GM19395 (cell line): ENCODE data around the gene KCTD19.

Source experiments
- ATAC-seq: cut with Tn5 transposase; IDR thresholded peaks from one replicate; pipeline ENCODE4 v1.9.1; 2021; ENCODE audit warnings: mild to moderate bottlenecking, moderate library complexity; ENCODE audit not compliant: unreplicated experiment

KCTD19 gene

DNA sequence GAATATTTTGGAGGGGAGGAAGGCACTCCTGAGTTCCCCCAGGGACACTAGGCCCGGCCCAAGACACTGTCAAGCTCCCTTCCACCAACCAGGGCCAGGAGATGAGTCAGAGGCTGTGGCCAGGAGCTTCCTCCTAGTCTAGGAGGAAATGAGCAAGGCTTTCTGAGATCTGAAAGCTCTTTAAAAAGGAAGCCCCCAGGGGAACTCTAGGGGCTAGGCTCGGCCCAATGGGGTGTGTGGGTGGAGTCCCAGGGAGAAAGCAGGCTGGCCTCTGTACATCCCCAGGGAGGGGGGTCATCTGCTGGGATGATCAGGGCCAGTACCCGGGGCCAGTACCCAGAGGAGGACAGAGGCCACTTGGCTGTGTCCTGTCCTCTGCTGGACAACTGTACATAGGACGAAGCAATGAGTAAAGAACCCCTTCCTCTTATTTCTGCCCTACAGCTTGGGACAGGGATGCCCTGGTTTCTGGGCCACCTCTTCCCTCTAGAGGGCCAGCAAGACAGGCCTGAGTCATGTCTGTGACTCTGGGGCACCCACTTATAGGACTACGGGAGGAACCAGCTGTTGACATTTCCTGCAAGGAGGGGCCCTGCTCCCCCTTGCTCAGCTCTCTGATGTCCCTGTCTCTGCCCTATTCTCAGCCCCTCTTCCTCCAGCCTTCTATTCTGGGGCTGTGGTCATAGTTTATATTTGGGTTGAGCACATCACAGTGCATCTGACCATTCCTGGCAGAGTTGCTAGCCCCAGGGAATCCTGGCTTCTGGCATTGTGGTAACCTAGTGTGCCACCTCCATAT is 82.0 kb downstream of the KCTD19 start:
- peak; percentile 60 for ATAC-seq

DNA sequence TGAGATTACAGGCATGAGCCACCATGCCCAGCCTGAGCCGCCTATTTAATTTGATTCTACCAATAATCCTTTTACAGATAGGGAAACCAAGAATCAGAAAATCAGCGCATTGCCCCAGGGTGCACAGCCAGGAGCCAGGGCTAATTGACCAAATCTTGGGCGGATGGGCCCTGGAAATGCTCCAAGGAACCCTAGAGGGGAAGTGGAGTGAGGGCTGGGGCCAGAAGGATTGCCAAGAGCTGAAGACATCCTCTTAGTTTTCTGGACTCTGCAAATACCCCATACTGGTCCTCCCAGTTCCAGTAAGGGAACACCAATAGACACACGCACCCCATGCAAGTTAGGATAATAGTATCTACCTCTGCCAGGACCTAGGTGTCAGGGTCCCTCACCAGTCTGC is 83.1 kb downstream of the KCTD19 start:
- no peak for ATAC-seq

DNA sequence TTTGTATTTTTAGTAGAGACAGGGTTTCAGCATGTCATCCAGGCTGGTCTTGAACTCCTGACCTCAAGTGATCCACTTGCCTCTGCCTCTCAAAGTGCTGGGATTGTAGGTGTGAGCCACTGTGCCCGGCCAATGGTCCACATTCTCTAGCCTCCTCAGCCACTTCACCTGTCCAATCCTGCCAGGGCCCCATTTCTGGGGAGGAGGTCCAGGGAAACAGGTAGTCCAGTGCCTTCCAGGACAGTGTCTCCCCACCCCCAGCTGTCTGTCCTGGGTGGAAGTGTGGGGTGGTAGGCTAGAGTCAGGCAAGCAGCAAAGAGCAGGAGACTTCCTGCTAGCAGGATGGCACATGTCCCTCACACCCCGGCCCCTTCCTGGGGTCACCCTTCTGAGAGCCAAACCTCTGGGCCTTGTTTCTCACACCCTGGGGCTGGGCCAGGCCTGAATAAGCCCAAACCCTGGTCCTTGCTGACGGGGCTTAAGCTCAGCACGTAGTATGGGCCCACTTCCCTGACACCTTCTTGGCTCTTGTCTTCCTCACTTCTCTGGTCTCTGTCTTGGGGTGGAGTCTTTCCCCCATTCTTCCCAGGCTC is 84.3 kb downstream of the KCTD19 start:
- no peak for ATAC-seq

DNA sequence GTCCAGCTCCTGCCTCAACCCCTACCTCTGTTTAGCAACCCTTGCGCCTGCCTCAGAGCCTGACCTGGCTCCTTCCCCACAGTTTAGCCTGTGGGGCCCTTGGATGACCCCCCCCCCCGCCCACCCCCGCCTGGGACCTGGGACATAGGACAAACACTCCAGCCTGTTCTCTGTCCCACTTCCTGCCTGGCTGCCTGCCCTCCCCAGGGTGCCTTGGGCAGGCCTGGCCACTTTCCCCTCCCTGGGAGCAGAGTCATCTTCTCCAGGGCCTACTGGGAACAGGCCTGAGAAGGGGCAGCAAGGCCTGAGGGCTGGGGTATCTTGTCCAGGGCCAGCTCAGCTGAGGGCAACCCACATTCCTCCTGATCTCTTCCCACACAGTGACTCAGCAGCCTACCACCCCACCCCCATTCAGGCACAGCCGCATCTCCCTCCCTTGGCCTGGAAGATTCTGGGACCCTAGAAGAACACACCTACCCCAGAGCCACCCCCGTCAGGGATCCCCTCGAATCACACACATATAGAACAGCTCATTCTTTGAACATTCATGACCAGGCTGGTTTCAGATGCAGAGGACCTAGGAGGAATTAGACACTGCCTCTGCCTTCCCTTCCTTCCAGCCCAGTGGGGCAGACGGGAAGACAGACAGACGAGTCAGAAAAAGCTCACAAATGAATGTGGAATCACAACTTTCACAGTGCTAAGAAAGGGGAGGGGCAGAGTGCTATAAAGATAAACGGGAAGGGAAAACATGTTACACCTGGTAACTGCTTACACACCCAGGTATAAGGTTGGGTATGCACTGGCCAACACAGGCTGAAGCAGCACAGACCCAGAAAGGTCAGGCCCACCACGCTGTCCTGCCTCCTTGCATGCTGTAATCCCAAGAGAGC is 85.3 kb downstream of the KCTD19 start:
- ATAC-seq: no peak

DNA sequence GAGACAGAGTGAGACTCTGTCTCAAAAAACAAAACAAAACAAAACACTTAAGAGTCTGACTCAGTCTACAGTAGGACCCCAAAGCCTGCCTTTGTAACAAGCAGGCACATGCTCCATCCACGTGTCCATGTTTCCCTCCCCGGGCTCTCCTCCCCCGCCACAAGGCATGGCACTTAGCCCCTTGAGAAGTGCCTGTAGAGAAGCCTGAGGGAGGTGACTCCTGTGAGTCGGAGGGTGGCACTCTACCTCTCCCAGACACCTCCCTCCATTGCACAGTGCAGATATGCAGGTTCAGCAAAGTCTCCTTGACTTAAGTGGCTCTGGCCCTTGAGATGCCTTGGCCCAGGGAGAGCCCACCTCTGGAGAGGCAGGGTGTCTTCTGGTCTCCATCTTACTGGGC is 86.0 kb downstream of the KCTD19 start:
- ATAC-seq: no peak
